Neural progenitor cell (in vitro differentiated cells): ENCODE results near the gene CHMP1A. TPM values are rescaled to one million over a fixed set of nuclear protein-coding genes. Genes with fewer than 3 reads are reported as not detected.
"Not testable (repeated sequence)": the region's sequence is repeated elsewhere in the genome, so short reads cannot be mapped to it uniquely, and the experiment has no call there.

Experiments
- DNase-seq: peaks from one replicate; pipeline ENCODE4 v3.0.0-alpha.2; 2016; ENCODE audit warnings: low spot score
- H2AFZ ChIP-seq: fragments of 200-600 bp; sonication (generic); replicated peaks from 2 replicates; pipeline ENCODE4 v1.6.1; 2016; ENCODE audit warnings: antibody characterized with exemption
- H3F3A ChIP-seq: fragments of 200-600 bp; sonication (generic); 2 replicates; pipeline ENCODE4 v1.6.1; 2016; ENCODE audit warnings: antibody characterized with exemption, low read depth
- H3K27ac ChIP-seq: fragments of 200-600 bp; sonication (generic); 2 replicates; pipeline ENCODE4 v1.5.1; 2016; ENCODE audit warnings: mild to moderate bottlenecking
- H3K27me3 ChIP-seq: fragments of 200-600 bp; sonication (generic); 2 replicates; pipeline ENCODE4 v1.6.1; 2016; ENCODE audit warnings: mild to moderate bottlenecking, moderate library complexity
- H3K36me3 ChIP-seq: fragments of 200-600 bp; sonication (generic); 2 replicates; pipeline ENCODE4 v1.5.1; 2016
- H3K4me1 ChIP-seq: fragments of 200-600 bp; sonication (generic); 2 replicates; pipeline ENCODE4 v1.6.1; 2016; ENCODE audit warnings: mixed run types
- H3K4me2 ChIP-seq: fragments of 200-600 bp; sonication (generic); 2 replicates; pipeline ENCODE4 v1.6.1; 2016
- H3K4me3 ChIP-seq: fragments of 200-600 bp; sonication (generic); 2 replicates; pipeline ENCODE4 v1.5.1; 2016
- H3K79me2 ChIP-seq: fragments of 200-600 bp; sonication (generic); 2 replicates; pipeline ENCODE4 v1.6.1; 2016; ENCODE audit warnings: low read depth
- H3K9ac ChIP-seq: fragments of 200-600 bp; sonication (generic); 2 replicates; pipeline ENCODE4 v1.6.1; 2016
- H3K9me3 ChIP-seq: fragments of 200-600 bp; sonication (generic); 2 replicates; pipeline ENCODE4 v1.5.1; 2016; ENCODE audit warnings: low read depth
- H4K20me1 ChIP-seq: fragments of 200-600 bp; sonication (generic); 2 replicates; pipeline ENCODE4 v1.6.1; 2016; ENCODE audit warnings: low read depth
- H3K27ac Mint-ChIP-seq: 3 replicates; pipeline ENCODE4 v1.8.0; 2021; ENCODE audit warnings: mixed read lengths
- H3K27me3 Mint-ChIP-seq: 2 replicates; pipeline ENCODE4 v1.8.0; 2022; ENCODE audit warnings: low read depth, mild to moderate bottlenecking, inconsistent platforms, moderate library complexity, mixed read lengths; ENCODE audit not compliant: insufficient read depth
- H3K36me3 Mint-ChIP-seq: 3 replicates; pipeline ENCODE4 v1.8.0; 2021; ENCODE audit warnings: mixed read lengths
- H3K4me1 Mint-ChIP-seq: 3 replicates; pipeline ENCODE4 v1.8.0; 2021; ENCODE audit warnings: mixed read lengths
- H3K4me3 Mint-ChIP-seq: 3 replicates; pipeline ENCODE4 v1.8.0; 2021; ENCODE audit warnings: mild to moderate bottlenecking, moderate library complexity, mixed read lengths
- H3K9me3 Mint-ChIP-seq: 3 replicates; pipeline ENCODE4 v1.8.0; 2020; ENCODE audit warnings: mixed read lengths
- EZH2 ChIP-seq: fragments of 200-600 bp; sonication (generic); IDR thresholded peaks from 2 replicates; pipeline ENCODE4 v1.6.1; 2017; ENCODE audit warnings: antibody characterized with exemption, mild to moderate bottlenecking, moderate library complexity
- EZH2phosphoT487 ChIP-seq: fragments of 200-600 bp; sonication (generic); IDR thresholded peaks from 2 replicates; pipeline ENCODE4 v1.6.1; 2017; ENCODE audit warnings: antibody characterized with exemption
- total RNA-seq: library from RNA; depleted of rRNA; stranded (reverse); fragments of >200 nt; gene quantifications from 2 replicates; pipeline ENCODE4 v1.2.3, GENCODE V29; 2015; ENCODE audit warnings: low replicate concordance
- TF ChIP-seq, protein P1 (sequence below): fragments of 200-600 bp; sonication (generic); IDR thresholded peaks from 2 replicates; pipeline ENCODE4 v1.5.1; 2017; ENCODE audit warnings: antibody characterized with exemption, mild to moderate bottlenecking

The CHMP1A gene
- total RNA-seq, 1 donor from 2014 or later = 34.6 TPM

DNA sequence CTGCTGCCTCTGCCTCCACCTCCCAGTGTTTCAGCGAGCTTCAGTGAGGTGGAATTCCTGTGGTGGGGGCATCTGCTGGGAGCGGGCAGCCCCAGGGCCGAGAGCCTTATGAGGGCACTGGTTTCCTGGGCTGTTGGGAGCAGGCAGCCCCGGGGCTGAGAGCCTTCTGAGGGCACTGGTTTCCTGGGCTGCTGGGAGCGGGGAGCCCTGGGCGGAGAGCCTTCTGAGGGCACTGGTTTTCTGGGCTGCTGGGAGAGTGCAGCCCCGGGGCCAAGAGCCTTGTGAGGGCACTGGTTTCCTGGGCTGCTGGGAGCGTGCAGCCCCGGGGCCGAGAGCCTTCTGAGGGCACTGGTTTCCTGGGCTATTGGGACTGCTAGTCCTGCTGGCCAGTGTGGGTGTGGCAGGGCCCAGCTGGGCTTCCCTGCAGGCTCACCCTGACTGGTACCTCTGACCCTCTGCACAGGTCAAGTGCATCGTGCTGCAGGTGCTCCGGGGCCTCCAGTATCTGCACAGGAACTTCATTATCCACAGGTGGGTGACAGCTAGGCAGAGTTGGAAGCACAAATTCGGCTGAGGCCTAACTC lies 34.6 kb upstream of the CHMP1A start:
- H3K4me3 ChIP-seq = no peak overlapping the region
- TF ChIP-seq EZH2 = no peak
- peaks cover 5% of the 10 kb centered on the region for H3K4me1 ChIP-seq
- DNase-seq = no peak
- no peaks in the 10 kb centered on the region for H3K9me3 Mint-ChIP-seq
- H3K27ac ChIP-seq = no peak overlapping the region
- no peak overlapping the region for H3K9ac ChIP-seq
- H3K4me2 ChIP-seq = no peak overlapping the region
- peaks cover 30% of the 10 kb centered on the region for H3K79me2 ChIP-seq
- H3F3A ChIP-seq = peaks cover 5% of the 10 kb centered on the region
- peaks cover 14% of the 10 kb centered on the region for H3K36me3 Mint-ChIP-seq
- H2AFZ ChIP-seq = no peak overlapping the region
- H3K9me3 ChIP-seq = no peaks in the 10 kb centered on the region
- peaks cover 10% of the 10 kb centered on the region for H3K4me1 Mint-ChIP-seq
- H4K20me1 ChIP-seq = no peaks in the 10 kb centered on the region
- no peak overlapping the region for H3K4me3 Mint-ChIP-seq
- H3K36me3 ChIP-seq = no peaks in the 10 kb centered on the region
- no peaks in the 10 kb centered on the region for H3K27me3 ChIP-seq
- H3K27ac Mint-ChIP-seq = no peak overlapping the region
- peaks cover 14% of the 10 kb centered on the region for H3K27me3 Mint-ChIP-seq

- DNase-seq = no peak
- Histone ChIP-seq H2AFZ (no peak overlapping the region), H3K79me2 (peaks cover 31% of the 10 kb centered on the region), H3K4me2 (no peak overlapping the region), H3F3A (peaks cover 7% of the 10 kb centered on the region), H4K20me1 (no peaks in the 10 kb centered on the region), H3K4me1 (peaks cover 5% of the 10 kb centered on the region), H3K27me3 (no peaks in the 10 kb centered on the region), H3K9me3 (no peaks in the 10 kb centered on the region), H3K4me3 (no peak overlapping the region), H3K27ac (no peak overlapping the region), H3K9ac (no peak overlapping the region), H3K36me3 (no peaks in the 10 kb centered on the region)
- peaks cover 14% of the 10 kb centered on the region for H3K36me3 Mint-ChIP-seq
- H3K4me1 Mint-ChIP-seq = peaks cover 10% of the 10 kb centered on the region
- no peak overlapping the region for H3K4me3 Mint-ChIP-seq
- no peak overlapping the region for H3K27ac Mint-ChIP-seq
- H3K9me3 Mint-ChIP-seq = no peaks in the 10 kb centered on the region
- TF ChIP-seq, protein P1, sequence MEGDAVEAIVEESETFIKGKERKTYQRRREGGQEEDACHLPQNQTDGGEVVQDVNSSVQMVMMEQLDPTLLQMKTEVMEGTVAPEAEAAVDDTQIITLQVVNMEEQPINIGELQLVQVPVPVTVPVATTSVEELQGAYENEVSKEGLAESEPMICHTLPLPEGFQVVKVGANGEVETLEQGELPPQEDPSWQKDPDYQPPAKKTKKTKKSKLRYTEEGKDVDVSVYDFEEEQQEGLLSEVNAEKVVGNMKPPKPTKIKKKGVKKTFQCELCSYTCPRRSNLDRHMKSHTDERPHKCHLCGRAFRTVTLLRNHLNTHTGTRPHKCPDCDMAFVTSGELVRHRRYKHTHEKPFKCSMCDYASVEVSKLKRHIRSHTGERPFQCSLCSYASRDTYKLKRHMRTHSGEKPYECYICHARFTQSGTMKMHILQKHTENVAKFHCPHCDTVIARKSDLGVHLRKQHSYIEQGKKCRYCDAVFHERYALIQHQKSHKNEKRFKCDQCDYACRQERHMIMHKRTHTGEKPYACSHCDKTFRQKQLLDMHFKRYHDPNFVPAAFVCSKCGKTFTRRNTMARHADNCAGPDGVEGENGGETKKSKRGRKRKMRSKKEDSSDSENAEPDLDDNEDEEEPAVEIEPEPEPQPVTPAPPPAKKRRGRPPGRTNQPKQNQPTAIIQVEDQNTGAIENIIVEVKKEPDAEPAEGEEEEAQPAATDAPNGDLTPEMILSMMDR = no peak
- no peak for TF ChIP-seq EZH2phosphoT487
- no peak for TF ChIP-seq EZH2
- H3K27me3 Mint-ChIP-seq = peaks cover 16% of the 10 kb centered on the region
Observed at GRCh38 chr16:89691231-89691985, 33.9 kb upstream of the CHMP1A start.

- Histone ChIP-seq H3K4me3 (no peak overlapping the region), H4K20me1 (no peaks in the 10 kb centered on the region), H3K9me3 (no peaks in the 10 kb centered on the region), H3K27me3 (no peaks in the 10 kb centered on the region), H3K79me2 (peaks cover 31% of the 10 kb centered on the region), H3K27ac (no peak overlapping the region), H2AFZ (no peak overlapping the region), H3K36me3 (no peaks in the 10 kb centered on the region), H3K4me1 (peaks cover 5% of the 10 kb centered on the region), H3K4me2 (no peak overlapping the region), H3K9ac (no peak overlapping the region), H3F3A (peaks cover 7% of the 10 kb centered on the region)
- Mint-ChIP-seq H3K27ac (no peak overlapping the region), H3K36me3 (peaks cover 19% of the 10 kb centered on the region), H3K27me3 (peaks cover 18% of the 10 kb centered on the region), H3K9me3 (peaks cover 2% of the 10 kb centered on the region), H3K4me3 (no peak overlapping the region), H3K4me1 (peaks cover 14% of the 10 kb centered on the region)
- DNase-seq = no peak
- TF ChIP-seq EZH2phosphoT487 = no peak
- TF ChIP-seq, protein P1 = no peak
- no peak for TF ChIP-seq EZH2
Observed at GRCh38 chr16:89690392-89690901, 32.9 kb upstream of the CHMP1A start.

- H3K4me2 ChIP-seq, H3K9me3 ChIP-seq, DNase-seq, H3F3A ChIP-seq, H3K4me3 Mint-ChIP-seq, H3K27me3 ChIP-seq, H3K4me1 ChIP-seq, H3K27ac Mint-ChIP-seq, H3K9ac ChIP-seq, H2AFZ ChIP-seq, H4K20me1 ChIP-seq, H3K4me3 ChIP-seq, H3K27ac ChIP-seq, H3K36me3 ChIP-seq, H3K9me3 Mint-ChIP-seq: not testable (repeated sequence)
- peaks cover 14% of the 10 kb centered on the region for H3K4me1 Mint-ChIP-seq
- H3K79me2 ChIP-seq = peaks cover 31% of the 10 kb centered on the region
- peaks cover 14% of the 10 kb centered on the region for H3K27me3 Mint-ChIP-seq
- H3K36me3 Mint-ChIP-seq = peaks cover 25% of the 10 kb centered on the region
Observed at GRCh38 chr16:89689621-89690020, 32.1 kb upstream of the CHMP1A start.
